IPS DF 19.7 (cell line): ENCODE data around the gene VSIR.

Experiments used
- DNase-seq: peaks from one replicate; pipeline ENCODE4 v3.0.0-alpha.2; 2013; ENCODE audit warnings: low read depth, low spot score

VSIR gene

DNA sequence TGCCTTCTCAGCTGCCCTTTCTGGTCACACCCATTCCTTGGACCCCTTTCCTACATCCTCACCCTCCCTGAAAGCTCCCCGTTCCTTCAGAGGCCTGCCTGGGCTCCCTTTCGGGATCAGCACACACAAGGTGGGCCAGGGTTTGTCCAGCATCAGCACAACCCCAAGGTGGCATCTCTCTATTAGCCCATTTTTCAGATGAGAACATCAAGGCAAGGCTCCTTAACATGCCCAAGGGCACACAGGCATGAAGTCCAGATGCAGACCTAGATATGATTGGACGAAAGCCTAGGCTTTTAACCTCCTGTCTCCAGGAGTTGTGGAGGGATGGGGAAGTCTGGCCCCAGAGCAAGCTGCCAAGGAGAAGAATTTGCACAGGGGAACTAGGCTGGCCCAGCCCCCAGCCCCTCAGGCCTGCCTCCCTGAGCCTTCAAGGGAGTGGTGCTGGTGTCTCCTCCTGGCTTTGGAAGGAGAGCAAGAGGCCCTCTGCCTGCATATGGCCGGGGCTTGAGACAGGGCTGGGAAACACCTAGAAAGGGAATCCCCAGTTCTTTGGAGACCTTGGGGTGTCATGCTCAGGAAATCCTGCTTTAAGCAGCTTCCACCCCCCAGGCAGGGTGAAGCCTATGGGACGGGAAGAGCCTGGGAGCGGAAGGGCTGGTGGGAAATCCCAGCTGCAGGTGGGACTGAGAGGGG, 9.0 kb upstream of the VSIR start:
- DNase-seq, result no peak

GRCh38 chr10:71780719-71781118, 7.4 kb upstream of the VSIR start:
- no peak for DNase-seq

DNA sequence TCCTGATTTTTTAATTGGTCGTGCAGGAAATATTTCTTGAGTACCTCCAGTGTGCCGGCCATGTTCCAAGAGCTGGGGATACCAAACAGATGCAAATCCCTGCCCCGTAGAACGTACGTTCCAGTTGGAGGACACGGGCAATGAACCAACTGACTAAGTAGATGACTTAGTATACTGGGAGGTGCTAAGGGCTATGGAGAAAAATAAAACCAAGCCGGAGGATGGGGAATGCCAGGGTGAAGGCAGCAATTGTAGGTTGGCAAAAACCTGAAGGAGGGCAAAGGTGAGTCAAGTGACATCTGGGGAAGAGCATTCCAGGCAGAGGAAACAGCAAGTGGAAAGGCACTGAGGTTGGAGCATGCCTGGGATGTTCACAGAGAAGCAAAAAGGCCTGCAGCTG, 6.8 kb upstream of the VSIR start:
- no peak for DNase-seq

GRCh38 chr10:71779641-71780040, 6.3 kb upstream of the VSIR start:
- DNase-seq, result no peak

- no peak for DNase-seq
Observed at GRCh38 chr10:71778071-71778825, 4.9 kb upstream of the VSIR start.

DNA sequence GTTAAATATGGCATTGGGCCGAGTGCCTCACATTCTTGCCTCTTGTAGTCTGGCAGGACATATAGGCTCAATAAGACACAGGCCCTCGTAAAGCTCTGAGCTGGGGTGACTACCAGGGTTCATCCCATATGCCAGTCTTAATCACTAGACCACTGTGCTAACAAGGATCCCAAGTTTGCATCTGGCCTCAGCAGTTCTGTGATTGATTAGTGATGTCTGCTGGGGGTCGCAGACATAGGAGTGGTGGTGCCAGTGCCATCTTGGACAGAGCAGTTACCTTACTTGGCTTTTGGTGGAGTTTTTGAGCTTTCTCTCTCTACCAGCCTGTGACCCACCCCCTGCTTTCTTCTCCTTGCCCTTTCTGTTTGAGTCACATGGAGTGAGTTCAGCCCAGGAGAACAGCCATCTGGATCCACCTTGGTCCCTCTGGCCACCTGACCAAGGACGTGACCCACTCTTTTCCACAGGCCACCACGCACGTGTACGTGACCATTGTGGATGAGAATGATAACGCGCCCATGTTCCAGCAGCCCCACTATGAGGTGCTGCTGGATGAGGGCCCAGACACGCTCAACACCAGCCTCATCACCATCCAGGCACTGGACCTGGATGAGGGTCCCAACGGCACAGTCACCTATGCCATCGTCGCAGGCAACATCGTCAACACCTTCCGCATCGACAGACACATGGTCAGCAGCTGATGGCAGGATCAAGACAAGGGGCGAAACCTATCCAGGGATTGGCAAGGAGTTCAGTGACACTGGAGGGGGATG, 4.1 kb upstream of the VSIR start:
- no peak for DNase-seq

DNA sequence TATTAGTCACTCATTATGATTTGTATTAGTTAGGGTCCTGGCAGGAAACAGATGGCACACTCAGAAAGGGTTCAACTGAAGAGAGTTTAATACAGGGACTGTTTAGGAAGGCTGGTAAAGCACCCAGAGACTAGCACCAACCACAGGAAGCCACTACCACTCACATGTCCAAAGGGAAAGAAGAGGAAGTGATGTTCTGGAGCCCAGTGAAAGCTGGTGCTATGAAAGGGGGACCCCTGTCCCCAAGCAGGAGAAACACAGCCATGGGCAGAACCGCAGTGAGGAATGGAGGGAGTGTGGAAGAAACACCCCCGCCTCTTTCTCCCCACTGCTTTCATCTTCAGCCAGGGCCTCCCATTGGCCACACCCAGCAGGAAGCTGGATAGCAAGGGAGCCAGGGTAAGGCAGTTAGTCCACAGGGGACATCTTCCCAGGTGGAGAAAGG, 3.2 kb upstream of the VSIR start:
- DNase-seq, result no peak

- DNase-seq, result no peak
Observed at GRCh38 chr10:71774916-71775702, 1.8 kb upstream of the VSIR start.

GRCh38 chr10:71772832-71773220, 494 bp downstream of the VSIR start:
- no peak for DNase-seq

- DNase-seq, result no peak
Observed at GRCh38 chr10:71771821-71772617, 1.3 kb downstream of the VSIR start.

DNA sequence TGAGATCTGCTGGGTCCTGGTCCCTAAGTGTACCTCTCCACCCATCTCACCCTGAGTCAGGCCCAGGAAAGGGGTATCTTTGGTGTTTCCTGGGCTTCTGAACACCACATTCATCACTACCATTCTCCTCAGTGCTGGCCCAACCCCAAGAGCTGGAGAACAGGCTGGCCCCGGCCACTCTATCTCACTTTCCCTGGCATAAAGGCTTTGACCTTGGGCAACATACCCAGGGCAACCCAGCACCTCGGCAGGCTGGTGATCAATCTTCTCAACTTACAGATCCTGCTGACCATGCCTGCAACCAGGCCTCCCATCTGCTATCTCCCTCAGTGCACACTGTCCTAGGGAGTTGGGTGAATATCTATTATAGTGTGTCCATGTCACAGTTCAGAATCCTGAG, 2.1 kb downstream of the VSIR start:
- DNase-seq, result no peak

- no peak for DNase-seq
Observed at GRCh38 chr10:71770789-71771188, 2.5 kb downstream of the VSIR start.

DNA sequence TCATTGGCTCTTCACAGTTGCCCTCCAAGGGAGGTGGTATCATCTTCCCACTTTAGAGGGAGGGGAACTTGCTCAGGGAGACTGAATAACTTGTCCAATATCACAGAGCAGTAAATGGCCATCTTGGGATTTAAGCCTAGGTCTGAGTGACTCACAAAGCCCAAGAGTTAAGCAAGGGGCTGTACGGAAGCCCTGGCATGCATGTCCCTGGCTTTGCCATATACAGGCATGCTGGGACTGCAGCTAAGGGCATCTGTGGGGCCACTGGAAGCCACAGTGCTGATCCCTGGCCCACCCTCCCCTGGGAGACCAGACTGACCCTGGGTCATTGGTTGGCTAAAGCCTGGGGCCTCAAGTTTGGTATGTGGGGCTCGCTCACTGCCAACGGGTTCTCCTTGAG, 3.1 kb downstream of the VSIR start:
- no peak for DNase-seq

- DNase-seq, result no peak
Observed at GRCh38 chr10:71769279-71769823, 4.0 kb downstream of the VSIR start.

DNA sequence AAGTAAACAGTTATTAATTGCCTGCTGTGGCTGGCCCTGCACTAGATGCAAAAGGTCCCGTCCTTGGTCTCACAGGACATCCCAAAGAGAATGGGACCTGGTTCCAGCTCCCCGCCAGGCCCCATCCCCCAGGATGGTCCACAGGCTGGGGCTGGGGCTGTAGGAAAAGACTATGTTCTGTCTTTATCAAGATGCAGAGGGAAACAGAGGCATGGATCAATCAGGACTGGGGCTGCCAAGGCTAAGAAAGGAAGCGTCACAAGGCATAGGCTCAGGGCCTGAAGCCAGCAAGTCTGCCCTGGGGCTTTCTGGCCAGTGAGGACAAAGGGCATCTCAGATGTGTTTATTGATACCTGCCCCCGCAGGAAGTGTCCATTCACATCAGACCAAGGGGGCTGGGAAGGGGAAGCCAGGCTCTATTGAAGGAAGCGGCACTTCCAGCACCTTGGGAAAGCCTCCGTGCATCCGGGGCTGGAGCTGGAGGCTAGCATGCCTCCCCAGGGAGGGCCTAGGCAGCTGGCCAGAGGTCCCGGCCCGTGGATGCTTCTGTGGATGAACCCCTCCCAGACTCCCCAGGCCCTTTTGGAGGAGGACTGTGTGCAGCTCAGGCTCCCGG, 5.8 kb downstream of the VSIR start:
- no peak for DNase-seq

- DNase-seq, result no peak
Observed at GRCh38 chr10:71766717-71767419, 6.5 kb downstream of the VSIR start.

- DNase-seq, result no peak
Observed at GRCh38 chr10:71765906-71766716, 7.2 kb downstream of the VSIR start.

DNA sequence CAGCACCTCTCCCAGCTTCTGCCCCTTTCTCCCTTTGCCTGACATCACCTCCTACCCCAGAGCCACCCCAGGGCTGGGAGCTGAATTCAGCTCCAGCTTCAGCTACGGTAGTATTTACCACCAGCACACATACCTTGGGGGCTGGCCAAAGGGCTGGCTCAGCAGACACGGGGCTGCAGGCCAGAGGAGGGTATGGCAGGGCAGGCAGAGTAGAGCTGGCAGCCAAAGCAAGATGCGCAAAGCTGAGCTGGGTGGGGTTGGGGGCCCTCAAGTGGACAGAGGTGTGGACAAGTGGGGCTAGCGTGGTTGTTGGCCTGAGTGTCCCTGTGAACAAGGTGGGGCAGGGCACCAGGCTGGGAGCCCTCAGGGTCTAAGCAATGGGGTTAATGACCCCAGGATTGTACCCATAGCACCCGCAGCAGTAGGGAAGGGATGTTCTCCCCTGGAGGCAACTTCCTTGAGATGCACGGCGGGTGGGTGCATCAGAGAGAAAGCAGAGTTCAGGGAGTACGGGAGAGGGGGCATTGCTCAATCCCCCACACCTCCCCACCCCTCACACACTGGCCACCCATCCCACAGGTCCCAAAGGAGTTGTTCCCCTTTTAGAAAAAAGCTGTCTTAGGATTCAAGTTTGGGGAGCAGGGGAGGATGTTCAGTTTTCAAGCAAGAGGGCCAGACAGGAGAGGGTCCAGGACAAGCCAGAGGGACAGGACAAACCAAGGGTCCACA, 8.0 kb downstream of the VSIR start:
- DNase-seq, result no peak
